NCI-H82 treated with DMSO at 0.1 percent for 48 hours (cell line): ENCODE data around the gene STXBP4.

ENCODE experiments used
- DNase-seq: peaks from one replicate; lab custom pipeline; 2025; ENCODE audit not compliant: unreplicated experiment; lab: John Stamatoyannopoulos, UW

The STXBP4 gene

GRCh38 chr17:55167024-55167725, 198.6 kb downstream of the STXBP4 start:
- DNase-seq: no peak

GRCh38 chr17:55168958-55169687, 200.6 kb downstream of the STXBP4 start:
- no peak for DNase-seq

DNA sequence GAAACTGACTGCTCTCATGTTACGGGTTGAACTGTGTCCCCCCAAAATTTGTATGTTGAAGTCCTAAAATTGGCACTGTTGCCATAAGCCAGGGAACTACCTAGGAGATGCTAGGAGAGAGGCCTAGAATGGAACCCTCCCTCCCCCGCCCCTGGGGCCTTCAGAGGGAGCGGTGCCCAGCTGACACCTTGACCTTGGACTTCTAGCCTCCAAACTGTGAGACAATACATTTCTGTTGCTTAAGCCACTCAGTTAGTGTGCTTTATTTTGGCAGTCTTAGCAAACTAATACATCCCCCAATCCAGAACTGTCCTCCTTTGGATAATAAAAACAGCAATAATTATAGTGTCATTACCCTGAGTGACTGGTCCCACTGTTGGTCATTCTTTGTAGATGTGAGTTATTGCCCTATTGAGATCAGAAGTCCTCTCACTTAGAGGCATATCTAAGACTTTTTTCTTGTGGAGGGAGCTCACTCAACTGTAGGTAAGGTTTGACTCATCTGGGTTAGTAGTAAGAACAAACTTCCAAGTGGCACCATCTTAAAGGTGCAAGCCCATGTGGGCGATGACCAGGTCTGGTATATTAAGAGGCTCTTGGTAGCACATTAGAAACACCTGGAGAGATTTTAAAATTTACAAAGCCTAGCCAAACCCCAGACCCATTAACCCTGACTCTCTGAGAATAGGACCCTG, 203.2 kb downstream of the STXBP4 start:
- no peak for DNase-seq

- DNase-seq: no peak
Observed at GRCh38 chr17:55172612-55173011, 204.0 kb downstream of the STXBP4 start.

GRCh38 chr17:55174133-55174532, 205.6 kb downstream of the STXBP4 start:
- no peak for DNase-seq

DNA sequence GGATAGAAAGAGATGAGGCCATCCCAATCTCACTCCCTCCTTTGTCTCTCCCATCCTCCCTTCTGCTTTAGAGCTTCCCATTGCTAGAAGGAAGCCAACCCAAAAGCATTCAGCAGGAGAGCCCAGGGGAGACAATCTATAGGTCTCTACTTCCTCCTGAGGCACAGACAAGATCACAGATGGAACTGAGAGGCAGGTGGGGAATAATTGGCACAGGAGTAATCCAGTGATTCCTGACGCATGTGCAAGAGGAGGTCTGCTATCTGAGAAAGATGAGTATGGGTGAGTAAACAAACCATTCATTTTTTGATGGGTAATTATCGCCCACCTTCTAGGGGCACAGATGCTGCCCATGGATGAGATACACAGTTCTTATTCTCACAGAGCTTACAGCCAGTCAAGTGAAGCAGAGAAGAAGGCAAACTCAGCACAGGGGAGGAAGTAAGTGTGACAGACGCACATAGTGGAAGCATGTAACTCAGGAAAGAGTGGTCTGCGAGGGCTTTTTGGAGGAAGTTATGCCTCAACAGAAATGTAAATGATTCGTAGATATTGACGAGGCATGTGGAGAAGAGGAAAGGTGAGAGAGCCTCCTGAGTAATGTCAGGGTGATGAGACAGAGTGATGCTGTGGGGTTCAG, 207.3 kb downstream of the STXBP4 start:
- DNase-seq: no peak

DNA sequence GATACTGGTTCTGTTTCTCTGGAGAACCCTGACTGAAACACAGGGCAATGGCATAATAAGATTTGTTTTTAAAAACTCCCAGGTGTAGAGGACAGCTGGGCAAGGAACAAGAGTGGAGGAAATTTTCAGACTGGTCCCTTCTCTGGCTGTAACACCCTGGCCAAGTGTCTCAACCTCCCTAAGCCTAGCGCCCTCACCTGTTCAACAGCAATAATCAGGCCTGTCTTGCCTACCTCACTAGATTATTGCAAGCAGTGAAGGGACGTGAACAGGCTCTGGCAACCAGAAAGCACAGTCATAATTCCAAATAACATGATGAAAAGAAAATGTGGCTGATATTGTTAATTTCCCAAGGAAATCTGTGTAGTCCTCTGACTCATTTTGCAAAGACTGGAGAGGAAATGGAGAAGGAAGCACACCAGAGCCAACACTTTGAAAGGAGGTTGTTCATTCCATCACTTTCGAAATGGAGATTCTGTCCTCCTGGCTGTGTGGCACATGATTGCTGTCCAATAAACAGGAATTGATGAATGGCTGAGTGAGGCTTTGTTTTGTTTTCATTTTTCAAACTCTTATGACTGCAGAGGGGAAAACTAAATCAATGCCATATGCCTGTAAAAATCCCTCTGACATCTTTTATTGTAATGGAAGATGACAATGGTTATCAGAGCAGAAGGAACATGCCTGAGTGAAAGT, 208.7 kb downstream of the STXBP4 start:
- DNase-seq: no peak

- DNase-seq: no peak
Observed at GRCh38 chr17:55177855-55178217, 209.3 kb downstream of the STXBP4 start.

DNA sequence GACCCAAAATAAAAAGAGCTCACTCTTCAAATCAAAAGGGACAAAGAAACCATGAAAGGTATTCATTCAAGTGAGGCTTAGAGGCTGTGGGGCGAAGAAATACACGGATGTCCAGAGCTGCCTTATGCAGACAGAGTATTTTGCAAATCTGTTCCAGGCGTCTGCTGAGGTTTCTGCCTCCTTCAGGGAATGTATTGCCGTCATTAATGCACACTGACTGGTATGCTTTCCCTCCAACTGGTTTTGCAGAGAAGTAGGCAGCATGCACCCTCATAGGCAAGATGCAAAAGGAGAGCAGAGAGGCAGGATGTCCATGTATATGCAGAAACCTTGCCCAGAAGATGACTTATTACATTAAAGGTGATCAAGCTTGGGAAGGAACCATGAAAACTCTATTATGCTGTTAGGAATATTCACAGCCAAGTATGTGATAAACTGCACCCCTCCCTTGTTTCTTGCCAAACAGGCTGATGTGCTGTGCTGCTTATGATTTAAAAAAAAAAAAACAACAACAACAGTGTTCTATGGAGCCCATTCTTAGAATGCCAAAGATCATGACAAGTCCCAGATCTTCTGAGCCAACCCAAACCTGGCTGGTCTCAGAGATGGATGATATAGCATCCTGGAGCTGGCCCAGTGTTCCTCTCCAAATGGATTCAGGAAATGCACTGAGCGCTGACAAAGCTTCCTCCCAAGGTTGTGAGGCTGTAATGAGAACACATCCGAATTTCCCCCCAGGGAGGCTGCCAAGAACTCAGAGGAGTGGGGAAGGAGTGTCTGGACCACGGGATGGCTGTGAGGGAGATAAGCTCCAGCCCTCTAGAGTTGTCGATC, 218.6 kb downstream of the STXBP4 start:
- DNase-seq: no peak

DNA sequence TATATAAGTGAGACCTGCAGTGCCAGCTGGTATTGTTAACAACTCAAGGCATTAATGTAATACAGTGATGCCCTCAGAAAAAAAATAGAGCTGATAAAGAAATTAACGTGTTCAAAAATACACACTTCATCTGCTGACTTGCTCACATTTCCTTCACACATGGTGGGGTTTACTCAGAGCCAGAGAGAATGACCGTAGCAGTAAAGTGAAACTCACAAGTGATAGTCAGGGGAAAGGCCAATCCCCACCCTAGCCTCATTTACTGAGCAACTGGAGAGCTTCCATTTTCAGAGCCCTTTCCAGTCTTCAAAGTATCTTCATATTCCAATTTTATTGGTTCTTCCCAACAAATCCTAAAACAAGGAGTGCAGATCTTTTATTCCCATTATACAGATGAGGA, 222.2 kb downstream of the STXBP4 start:
- no peak for DNase-seq

DNA sequence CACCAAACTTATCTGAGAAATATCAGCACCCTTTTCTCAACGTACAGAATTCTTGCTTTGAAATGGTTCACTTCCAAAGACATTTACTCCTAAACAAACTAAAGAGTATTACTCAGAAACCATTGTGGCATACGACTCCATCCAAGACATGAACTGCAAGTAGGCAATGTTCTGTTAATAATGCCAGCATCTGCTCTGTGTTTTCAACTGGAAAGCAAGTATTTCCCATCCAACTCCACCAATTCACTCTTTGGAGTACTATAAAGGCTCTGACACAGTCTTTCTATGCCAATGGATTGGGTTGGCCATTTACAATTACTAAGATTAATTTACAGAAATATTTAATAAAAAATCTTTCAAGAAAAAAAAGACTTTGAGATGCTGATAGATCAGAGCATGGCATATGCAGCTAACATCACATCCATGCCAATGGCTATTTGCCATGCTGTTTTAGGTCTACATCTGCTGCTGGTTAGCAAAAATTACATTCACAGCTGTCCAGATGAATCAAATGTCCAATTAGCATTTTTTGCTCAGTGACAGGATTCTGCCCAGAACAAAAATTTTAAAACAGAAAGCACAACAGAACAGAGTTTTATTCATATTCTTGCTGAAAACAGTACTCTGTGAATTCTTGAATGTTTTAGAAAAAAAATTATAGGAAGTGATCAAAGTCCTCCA, 230.3 kb downstream of the STXBP4 start:
- no peak for DNase-seq

GRCh38 chr17:55200904-55201303, 232.3 kb downstream of the STXBP4 start:
- no peak for DNase-seq

GRCh38 chr17:55201308-55201932, 232.9 kb downstream of the STXBP4 start:
- no peak for DNase-seq

DNA sequence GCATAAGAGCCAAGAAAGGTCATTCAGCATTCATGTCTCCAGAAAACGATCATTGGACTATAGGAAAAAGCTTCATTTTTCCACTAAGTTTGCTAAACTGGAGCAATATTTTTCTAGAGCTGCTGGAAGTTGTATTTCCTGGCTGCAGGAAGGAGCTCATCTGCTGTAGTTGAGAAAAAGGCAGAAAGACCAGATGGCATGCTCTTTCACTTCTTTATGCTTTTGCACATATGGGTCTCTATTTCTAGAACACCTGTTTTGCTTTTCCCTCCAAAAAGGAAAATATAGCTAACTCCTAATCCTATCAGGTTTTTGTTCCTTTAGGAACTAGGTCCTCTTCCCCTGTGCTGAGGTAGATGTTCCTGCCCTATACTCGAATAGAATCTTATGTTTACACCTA, 234.3 kb downstream of the STXBP4 start:
- DNase-seq: no peak

DNA sequence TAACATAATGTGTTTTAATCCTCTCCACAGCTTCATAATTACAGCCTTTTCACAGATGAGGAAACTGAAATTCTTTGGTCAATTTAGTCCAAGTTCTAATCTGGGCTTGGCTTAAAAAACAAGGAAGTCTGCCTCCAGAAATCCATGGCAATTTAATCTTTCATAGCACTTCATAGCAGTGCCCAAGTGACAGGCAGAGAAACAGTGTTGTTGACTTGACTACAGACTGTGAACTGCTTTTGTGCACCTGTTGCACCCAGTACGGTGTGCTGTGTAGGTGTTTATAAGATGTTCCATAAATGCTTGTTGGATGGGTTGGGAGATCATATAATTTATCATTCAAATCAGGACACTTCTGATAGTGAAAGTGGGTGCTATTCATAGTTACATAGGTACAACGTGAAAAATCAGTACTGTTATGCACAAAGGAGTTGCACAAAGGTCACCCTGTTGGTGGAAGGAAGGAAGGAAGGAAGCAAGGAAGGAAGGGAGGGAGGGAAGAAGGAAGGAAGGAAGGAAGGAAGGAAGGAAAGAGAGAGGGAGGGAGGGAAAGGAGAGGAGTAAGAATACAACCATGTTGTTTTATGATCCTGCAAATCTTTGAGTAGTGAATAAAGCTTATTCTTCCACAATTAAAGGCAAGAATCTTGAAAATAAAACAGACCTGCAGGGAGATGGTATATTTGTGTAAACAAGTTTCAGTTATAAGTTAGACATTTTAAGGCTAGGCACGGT, 239.7 kb downstream of the STXBP4 start:
- no peak for DNase-seq

DNA sequence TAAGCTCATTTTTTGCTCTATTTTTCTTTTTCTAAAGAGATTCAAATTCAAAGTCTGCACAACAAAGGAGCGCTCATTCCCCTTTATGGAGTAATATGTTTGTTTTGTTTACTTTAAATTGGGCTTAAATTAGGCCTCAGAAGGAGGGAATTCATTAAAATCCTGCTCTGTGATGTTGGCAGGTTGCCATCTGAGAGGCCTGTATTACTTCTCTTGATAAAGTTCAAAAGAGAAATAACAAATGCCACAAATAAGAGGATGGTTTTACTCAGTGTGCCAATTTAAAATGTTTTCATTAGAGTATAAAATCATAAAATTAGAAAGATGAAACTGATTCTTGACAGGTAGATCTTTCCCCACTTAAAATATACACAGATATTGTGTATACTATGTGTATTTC, 241.7 kb downstream of the STXBP4 start:
- DNase-seq: no peak

- DNase-seq: no peak
Observed at GRCh38 chr17:55212880-55213279, 244.3 kb downstream of the STXBP4 start.

DNA sequence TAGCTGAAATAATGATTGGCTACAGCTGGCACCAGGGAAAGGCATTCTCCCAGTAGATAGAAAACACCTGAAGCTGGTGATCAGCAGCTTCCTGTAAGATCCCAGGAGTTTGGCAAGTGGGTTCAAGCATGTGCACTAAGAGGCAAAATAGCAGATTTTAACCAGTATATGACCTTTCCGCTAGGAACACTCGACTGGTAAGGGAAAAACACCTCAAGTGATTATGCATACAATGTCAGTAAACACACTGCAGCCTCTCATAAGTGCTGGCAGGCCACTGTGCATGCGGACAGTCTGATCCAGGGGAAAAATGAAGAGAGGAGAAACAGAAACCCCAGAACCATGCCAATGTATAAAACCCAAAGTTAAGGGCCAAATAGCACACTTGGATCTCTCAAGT, 247.1 kb downstream of the STXBP4 start:
- DNase-seq: no peak

GRCh38 chr17:55216888-55217287, 248.3 kb downstream of the STXBP4 start:
- no peak for DNase-seq
